ENCODE results near the gene IMMP2L. TPM values are rescaled to one million over a fixed set of nuclear protein-coding genes. Genes with fewer than 3 reads are reported as not detected.

The IMMP2L gene
- polyA plus RNA-seq, 1 donor (not counting 4 experiments of a cell fraction or from before 2014, with no cell fraction given) = 14.1 TPM

DNA sequence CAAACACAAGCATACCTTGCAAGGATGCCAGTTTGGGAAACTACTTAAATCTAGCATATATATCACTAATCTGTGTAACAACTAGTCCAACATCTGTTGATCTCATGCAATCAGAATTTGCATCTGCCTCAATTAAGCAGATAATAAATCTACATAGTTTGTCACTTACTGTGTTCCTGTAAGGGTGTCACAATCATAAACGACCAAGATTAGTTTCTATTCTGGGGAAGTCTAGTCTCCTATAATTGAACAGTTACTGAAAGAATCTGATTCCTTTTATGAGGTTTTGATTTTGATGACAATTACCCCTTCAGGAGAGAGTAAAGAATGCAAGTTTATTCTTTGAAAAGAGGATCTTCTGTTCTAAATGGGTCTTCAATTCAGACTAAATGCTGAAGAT is 556.8 kb downstream of the IMMP2L start:
- Histone ChIP-seq H4K20me1 (ENCODE audit: control insufficient read depth, extremely low read depth, insufficient read depth, low read length) (no peaks in the 10 kb centered on the region), H3K79me2 (ENCODE audit: control insufficient read depth, insufficient read depth, low read length) (no peaks in the 10 kb centered on the region), H3K4me1 (ENCODE audit: control insufficient read depth, extremely low read depth, insufficient read depth, low read length) (no peaks in the 10 kb centered on the region), H3K4me3 (ENCODE audit: control insufficient read depth in 2 of 3, extremely low read depth in 1 of 3, insufficient read depth in 2 of 3, low read depth in 1 of 3, low read length in 3 of 3) (no peak overlapping the region), H3K4me2 (ENCODE audit: control insufficient read depth, extremely low read depth, insufficient read depth, low read depth, low read length) (no peak overlapping the region), H3K9ac (ENCODE audit: control insufficient read depth, extremely low read depth, insufficient read depth, low read length) (no peak overlapping the region), H3K9me1 (ENCODE audit: control insufficient read depth, extremely low read depth, insufficient read depth, low read length) (no peaks in the 10 kb centered on the region), H3K27ac (ENCODE audit: control insufficient read depth, insufficient read depth, low read length) (no peak overlapping the region), H3K27me3 (ENCODE audit: control insufficient read depth, extremely low read depth, insufficient read depth, low read length) (no peaks in the 10 kb centered on the region), H2AFZ (ENCODE audit: control insufficient read depth, low read length) (no peak overlapping the region), H3K9me3 (ENCODE audit: control insufficient read depth, low read depth, low read length) (no peaks in the 10 kb centered on the region), H3K36me3 (ENCODE audit: control insufficient read depth in 2 of 2, extremely low read depth in 1 of 2, insufficient read depth in 2 of 2, low read length in 2 of 2) (no peaks in the 10 kb centered on the region)
- TF ChIP-seq EZH2 (IDR thresholded peaks at IDR 0.05; ENCODE audit: low read length) = no peak
- TF ChIP-seq, protein P1, sequence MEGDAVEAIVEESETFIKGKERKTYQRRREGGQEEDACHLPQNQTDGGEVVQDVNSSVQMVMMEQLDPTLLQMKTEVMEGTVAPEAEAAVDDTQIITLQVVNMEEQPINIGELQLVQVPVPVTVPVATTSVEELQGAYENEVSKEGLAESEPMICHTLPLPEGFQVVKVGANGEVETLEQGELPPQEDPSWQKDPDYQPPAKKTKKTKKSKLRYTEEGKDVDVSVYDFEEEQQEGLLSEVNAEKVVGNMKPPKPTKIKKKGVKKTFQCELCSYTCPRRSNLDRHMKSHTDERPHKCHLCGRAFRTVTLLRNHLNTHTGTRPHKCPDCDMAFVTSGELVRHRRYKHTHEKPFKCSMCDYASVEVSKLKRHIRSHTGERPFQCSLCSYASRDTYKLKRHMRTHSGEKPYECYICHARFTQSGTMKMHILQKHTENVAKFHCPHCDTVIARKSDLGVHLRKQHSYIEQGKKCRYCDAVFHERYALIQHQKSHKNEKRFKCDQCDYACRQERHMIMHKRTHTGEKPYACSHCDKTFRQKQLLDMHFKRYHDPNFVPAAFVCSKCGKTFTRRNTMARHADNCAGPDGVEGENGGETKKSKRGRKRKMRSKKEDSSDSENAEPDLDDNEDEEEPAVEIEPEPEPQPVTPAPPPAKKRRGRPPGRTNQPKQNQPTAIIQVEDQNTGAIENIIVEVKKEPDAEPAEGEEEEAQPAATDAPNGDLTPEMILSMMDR (optimal IDR thresholded peaks at IDR 0.05 in 1 of 3, IDR thresholded peaks at IDR 0.05 in 1 of 3, conservative IDR thresholded peaks at IDR 0.05 in 1 of 3; ENCODE audit: extremely low read depth in 1 of 3, insufficient read depth in 2 of 3, low read length in 3 of 3) = no peak
- no peak for DNase-seq (ENCODE audit: low read depth, low spot score)
- no peak for FAIRE-seq
- dilution Hi-C loops (cut with MboI; ENCODE audit: extremely low pct_ligation_motif_present, low sequenced_read_pairs) = no loop called here

DNA sequence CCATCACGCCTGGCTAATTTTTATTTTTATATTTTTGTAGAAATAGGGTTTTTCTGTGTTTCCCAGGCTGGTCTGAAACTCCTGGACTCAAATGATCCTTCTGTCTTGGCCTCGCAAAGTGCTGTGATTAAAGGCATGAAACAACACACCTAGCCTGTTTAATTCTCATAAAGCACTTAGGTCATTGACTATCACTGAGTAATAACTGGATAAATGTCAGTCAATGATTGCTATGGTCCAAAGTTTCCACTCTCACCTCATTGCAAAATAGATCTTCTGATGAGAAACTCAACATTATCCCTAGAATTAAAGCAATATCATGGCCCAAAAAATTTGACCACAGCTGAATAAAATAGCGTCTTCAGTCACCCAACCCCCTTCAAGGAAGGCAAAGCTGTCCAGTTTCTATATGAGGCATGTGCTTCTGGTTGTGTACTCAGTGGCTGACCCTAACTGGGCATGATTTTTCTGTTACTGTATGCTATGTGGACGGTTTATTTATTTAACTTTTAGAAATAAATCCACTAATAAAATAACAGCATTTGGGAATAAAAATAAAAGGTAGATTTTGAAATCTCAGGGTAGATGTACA is 557.9 kb downstream of the IMMP2L start:
- Histone ChIP-seq H3K9ac (ENCODE audit: control insufficient read depth, extremely low read depth, insufficient read depth, low read length) (no peak overlapping the region), H3K9me3 (ENCODE audit: control insufficient read depth, low read depth, low read length) (no peaks in the 10 kb centered on the region), H2AFZ (ENCODE audit: control insufficient read depth, low read length) (no peak overlapping the region), H4K20me1 (ENCODE audit: control insufficient read depth, extremely low read depth, insufficient read depth, low read length) (no peaks in the 10 kb centered on the region), H3K4me3 (ENCODE audit: control insufficient read depth in 2 of 3, extremely low read depth in 1 of 3, insufficient read depth in 2 of 3, low read depth in 1 of 3, low read length in 3 of 3) (no peak overlapping the region), H3K4me1 (ENCODE audit: control insufficient read depth, extremely low read depth, insufficient read depth, low read length) (no peaks in the 10 kb centered on the region), H3K79me2 (ENCODE audit: control insufficient read depth, insufficient read depth, low read length) (no peaks in the 10 kb centered on the region), H3K9me1 (ENCODE audit: control insufficient read depth, extremely low read depth, insufficient read depth, low read length) (no peaks in the 10 kb centered on the region), H3K27ac (ENCODE audit: control insufficient read depth, insufficient read depth, low read length) (no peak overlapping the region), H3K36me3 (ENCODE audit: control insufficient read depth in 2 of 2, extremely low read depth in 1 of 2, insufficient read depth in 2 of 2, low read length in 2 of 2) (no peaks in the 10 kb centered on the region), H3K27me3 (ENCODE audit: control insufficient read depth, extremely low read depth, insufficient read depth, low read length) (no peaks in the 10 kb centered on the region), H3K4me2 (ENCODE audit: control insufficient read depth, extremely low read depth, insufficient read depth, low read depth, low read length) (no peak overlapping the region)
- TF ChIP-seq, protein P1 (optimal IDR thresholded peaks at IDR 0.05 in 1 of 3, IDR thresholded peaks at IDR 0.05 in 1 of 3, conservative IDR thresholded peaks at IDR 0.05 in 1 of 3; ENCODE audit: extremely low read depth in 1 of 3, insufficient read depth in 2 of 3, low read length in 3 of 3) = no peak
- TF ChIP-seq EZH2 (IDR thresholded peaks at IDR 0.05; ENCODE audit: low read length) = no peak
- DNase-seq (ENCODE audit: low read depth, low spot score) (no peak), FAIRE-seq (no peak)
- dilution Hi-C loops (cut with MboI; ENCODE audit: extremely low pct_ligation_motif_present, low sequenced_read_pairs) = no loop called here

Data from keratinocyte (primary cell).